Amygdala (tissue), 56 donors: Measurements from ENCODE around the gene EYA2.
A peak's percentile ranks its signal among the peaks of the same experiment; 100 is the strongest.

Experiments used
- DNase-seq, 56 donors: peaks; one replicate each; lab custom pipeline; 2025; lab: John Stamatoyannopoulos, UW

EYA2 gene

GRCh38 chr20:47231382-47232039, 336.9 kb downstream of the EYA2 start:
- DNase-seq, result no peak

DNA sequence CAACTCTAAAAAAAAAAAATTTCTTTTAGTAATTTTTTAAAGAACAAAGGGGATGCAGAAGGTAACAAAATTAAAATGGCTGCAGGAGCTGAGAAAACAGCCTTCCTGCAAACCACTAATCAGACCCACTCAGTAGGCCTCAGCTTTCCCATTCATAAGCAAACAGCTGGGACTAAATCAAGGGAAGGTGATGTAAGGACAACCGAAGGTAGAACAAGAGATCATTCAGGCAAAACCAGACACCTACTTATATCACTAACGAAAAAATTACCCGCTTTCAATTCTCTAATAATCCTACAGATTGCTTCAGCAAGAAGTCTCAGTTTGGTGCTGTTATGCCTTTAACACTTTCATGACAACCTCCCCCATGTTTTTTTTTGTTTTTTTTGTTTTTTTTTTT, 337.9 kb downstream of the EYA2 start:
- no peak for DNase-seq

DNA sequence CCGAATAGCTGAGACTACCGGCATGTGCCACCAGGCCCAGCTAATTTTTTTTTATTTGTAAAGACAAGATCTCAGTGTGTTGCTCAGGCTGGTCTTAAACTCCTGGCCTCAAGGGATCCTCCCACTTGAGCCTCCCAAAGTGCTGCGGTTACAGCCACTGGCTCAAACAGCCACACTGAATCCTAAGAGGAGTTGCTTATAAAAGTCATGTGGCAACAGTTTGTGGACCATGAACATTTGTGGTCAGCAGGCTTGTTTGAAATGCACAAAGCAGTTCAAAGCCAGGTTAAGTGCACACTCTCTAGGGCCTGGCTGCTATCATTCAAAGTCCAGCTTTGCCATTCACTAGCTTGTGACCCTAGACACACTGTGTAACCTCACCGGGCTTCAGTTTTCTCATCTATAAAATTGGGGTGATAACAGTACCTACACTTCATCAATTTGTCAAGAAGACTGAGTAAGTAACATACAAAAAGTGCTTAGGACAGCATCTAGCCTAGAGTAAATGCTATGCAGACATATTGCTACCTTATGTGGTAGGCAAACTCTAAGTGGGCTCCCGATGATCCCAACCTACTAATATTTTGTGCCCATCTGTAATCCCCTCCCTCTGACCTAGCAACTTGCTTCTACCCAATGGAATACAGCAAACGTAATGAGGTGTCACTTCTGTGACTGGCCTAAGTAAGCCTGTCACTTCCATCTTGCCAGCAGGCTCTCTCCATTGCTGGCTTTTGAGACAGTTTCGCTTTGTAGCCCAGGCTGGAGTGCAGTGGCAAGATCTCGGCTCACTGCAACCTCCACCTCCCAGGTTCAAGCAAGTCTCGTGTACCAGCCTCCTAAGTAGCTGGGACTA, 338.9 kb downstream of the EYA2 start:
- no peak for DNase-seq

- no peak for DNase-seq
Observed at GRCh38 chr20:47235111-47235510, 340.5 kb downstream of the EYA2 start.

- no peak for DNase-seq
Observed at GRCh38 chr20:47235853-47236638, 341.4 kb downstream of the EYA2 start.

DNA sequence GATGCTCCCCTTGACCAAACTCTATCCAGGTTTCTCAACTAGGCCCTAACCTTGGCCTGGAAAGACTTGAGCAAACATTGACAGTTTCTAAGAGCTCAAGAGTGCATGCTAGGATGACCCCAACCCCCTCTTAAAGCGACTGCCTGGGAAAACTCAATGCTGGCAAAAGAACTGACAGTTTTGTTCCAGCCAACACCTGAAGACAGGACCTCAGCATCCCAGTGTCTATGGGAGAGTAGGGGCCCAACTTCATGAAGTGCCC, 341.9 kb downstream of the EYA2 start:
- DNase-seq, result no peak

DNA sequence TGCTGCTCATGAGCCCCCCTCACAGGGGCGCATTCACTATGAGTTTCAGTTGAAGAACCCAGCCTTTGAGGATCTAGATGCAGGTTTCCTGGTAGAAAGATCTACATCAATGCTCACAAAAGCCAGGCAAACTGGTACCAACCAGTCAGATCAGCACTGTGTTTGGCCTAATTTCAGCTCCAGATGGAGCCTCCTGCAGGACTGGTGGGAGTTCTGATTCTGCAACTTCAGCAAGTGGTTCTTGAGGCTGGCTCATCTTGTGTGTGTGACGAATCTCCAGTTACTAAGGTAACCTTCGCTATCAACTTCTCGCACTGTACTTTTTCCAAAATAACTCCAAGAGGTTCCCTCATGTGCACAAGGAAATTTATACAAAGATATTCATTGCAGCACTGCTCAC, 343.1 kb downstream of the EYA2 start:
- DNase-seq, result peak in 29 of 56 donors; percentile 8 to 79 (median 36)
